ENCODE data around the gene ARRDC3.

DNA sequence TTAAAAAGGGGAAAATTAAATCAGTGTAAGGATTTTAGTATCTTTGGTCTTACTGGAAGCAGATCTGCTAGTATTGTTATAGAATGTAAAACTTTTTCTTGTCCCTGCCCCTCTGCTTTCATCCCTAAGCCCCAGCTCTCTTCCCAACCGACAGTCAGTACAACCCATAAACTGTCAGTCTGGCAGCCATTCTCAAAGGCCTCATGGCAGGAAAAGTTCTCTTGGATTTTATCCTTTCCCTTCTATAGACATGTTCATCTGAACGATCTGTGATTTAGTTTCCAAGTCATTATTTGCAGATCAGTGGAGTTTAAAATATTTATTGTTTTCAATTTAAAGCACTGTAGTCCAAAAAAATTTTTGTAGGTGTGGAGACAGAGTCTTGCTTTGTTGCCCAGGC, 39.2 kb downstream of the ARRDC3 start:
- TF ChIP-seq, protein P1, sequence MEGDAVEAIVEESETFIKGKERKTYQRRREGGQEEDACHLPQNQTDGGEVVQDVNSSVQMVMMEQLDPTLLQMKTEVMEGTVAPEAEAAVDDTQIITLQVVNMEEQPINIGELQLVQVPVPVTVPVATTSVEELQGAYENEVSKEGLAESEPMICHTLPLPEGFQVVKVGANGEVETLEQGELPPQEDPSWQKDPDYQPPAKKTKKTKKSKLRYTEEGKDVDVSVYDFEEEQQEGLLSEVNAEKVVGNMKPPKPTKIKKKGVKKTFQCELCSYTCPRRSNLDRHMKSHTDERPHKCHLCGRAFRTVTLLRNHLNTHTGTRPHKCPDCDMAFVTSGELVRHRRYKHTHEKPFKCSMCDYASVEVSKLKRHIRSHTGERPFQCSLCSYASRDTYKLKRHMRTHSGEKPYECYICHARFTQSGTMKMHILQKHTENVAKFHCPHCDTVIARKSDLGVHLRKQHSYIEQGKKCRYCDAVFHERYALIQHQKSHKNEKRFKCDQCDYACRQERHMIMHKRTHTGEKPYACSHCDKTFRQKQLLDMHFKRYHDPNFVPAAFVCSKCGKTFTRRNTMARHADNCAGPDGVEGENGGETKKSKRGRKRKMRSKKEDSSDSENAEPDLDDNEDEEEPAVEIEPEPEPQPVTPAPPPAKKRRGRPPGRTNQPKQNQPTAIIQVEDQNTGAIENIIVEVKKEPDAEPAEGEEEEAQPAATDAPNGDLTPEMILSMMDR (IDR thresholded peaks at IDR 0.05; ENCODE audit: poor library complexity, severe bottlenecking), result no peak
- TF ChIP-seq POLR2AphosphoS5 (IDR thresholded peaks at IDR 0.05) (no peak), RAD21 (conservative IDR thresholded peaks at IDR 0.05) (no peak), EZH2 (IDR thresholded peaks at IDR 0.05; ENCODE audit: borderline replicate concordance, insufficient read depth, low read length, poor library complexity, severe bottlenecking) (no peak), EP300 (conservative IDR thresholded peaks at IDR 0.05; ENCODE audit: poor library complexity, severe bottlenecking) (no peak)

Data from neural cell (in vitro differentiated cells).